ENCODE measurements around the gene WDR82. TPM values are rescaled to one million over a fixed set of nuclear protein-coding genes. Genes with fewer than 3 reads are reported as not detected.

WDR82 gene
- total RNA-seq, 4 donors from 2014 or later: 46.7 to 57.6 (median 52.5) TPM

DNA sequence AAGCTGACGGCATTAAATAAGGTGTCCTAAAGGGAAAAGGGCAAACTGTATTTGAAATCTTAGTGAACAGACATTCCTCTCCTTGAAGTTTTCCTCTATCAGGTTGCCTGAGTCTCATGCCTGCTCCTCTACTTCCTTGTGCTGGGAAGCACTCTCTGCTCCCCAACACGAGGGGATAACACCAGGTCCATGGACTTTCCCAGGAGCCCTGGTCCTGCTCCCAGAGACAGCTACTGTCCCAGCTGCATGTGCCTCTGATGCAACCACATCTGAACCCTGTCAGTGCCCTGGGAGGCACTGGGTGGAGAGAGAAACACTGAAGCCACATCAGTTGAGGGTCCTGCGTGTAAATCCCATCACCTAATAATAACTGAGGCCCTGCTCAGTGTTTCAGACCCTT is 60.4 kb downstream of the WDR82 start:
- TF ChIP-seq POLR2AphosphoS5 (IDR thresholded peaks at IDR 0.05) (no peak), POLR2A (IDR thresholded peaks at IDR 0.05) (no peak), CTCF (IDR thresholded peaks at IDR 0.05) (no peak), EP300 (IDR thresholded peaks at IDR 0.05) (no peak)
- peaks cover 51% of the 10 kb centered on the region for H3K4me1 ChIP-seq
- WGBS: 68% methylated on average over 3 of the region's 3 CpGs

DNA sequence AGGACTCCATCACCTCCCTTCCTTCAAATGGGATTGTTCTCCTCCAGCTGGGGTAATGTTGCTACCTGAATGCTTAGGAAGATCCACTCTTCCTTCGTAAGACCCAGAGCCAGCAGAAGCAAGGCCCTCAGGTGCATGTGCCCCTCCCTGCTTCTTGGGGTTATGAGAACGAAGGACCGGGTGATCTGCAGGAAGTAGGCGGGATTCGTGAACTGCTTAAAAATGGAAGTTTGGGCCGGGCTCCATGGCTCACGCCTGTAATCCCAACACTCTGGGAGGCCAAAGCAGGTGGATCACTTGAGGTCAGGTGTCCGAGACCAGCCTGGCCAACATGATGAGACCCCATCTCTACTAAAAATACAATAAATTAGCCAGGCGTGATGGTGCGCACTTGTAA is 61.0 kb downstream of the WDR82 start:
- no peak for TF ChIP-seq POLR2AphosphoS5 (IDR thresholded peaks at IDR 0.05)
- TF ChIP-seq POLR2A (IDR thresholded peaks at IDR 0.05): no peak
- TF ChIP-seq CTCF (IDR thresholded peaks at IDR 0.05): no peak
- TF ChIP-seq EP300 (IDR thresholded peaks at IDR 0.05): no peak
- 57% methylated on average over 9 of the region's 10 CpGs for WGBS
- DNase-seq (ENCODE audit: low spot score in 2 of 2): peak in 1 of 2 donors; percentile 62
- H3K27me3 ChIP-seq: no peaks in the 10 kb centered on the region
- peaks cover 33% of the 10 kb centered on the region for H3K36me3 ChIP-seq
- no peaks in the 10 kb centered on the region for H3K9me3 ChIP-seq
- H3K4me3 ChIP-seq: no peak overlapping the region
- peak overlapping the region; percentile 83 for H3K27ac ChIP-seq
- peaks cover 51% of the 10 kb centered on the region for H3K4me1 ChIP-seq

More for the DNA sequence above, 60.4 kb downstream of the WDR82 start:
- no peak for DNase-seq (ENCODE audit: low spot score in 2 of 2)
- no peaks in the 10 kb centered on the region for H3K9me3 ChIP-seq
- no peak overlapping the region for H3K4me3 ChIP-seq
- peaks cover 27% of the 10 kb centered on the region for H3K36me3 ChIP-seq
- H3K27ac ChIP-seq: peak overlapping the region; percentile 83
- H3K27me3 ChIP-seq: no peaks in the 10 kb centered on the region

- Histone ChIP-seq H3K27ac (peak overlapping the region; percentile 83), H3K36me3 (peaks cover 39% of the 10 kb centered on the region), H3K4me3 (no peak overlapping the region), H3K9me3 (no peaks in the 10 kb centered on the region), H3K27me3 (no peaks in the 10 kb centered on the region), H3K4me1 (peaks cover 51% of the 10 kb centered on the region)
- DNase-seq (ENCODE audit: low spot score in 2 of 2): peak in 1 of 2 donors; percentile 86
- TF ChIP-seq EP300 (IDR thresholded peaks at IDR 0.05): no peak
- no peak for TF ChIP-seq CTCF (IDR thresholded peaks at IDR 0.05)
- no peak for TF ChIP-seq POLR2A (IDR thresholded peaks at IDR 0.05)
- peak; percentile 41 to 56 (median 55) for TF ChIP-seq POLR2AphosphoS5 (IDR thresholded peaks at IDR 0.05)
- 32% methylated on average over 13 of the region's 13 CpGs for WGBS
Measured at GRCh38 chr3:52216585-52217408, 61.7 kb downstream of the WDR82 start.

GRCh38 chr3:52215351-52215750 is 63.1 kb downstream of the WDR82 start:
- no peaks in the 10 kb centered on the region for H3K9me3 ChIP-seq
- TF ChIP-seq EP300 (IDR thresholded peaks at IDR 0.05) (no peak), POLR2AphosphoS5 (IDR thresholded peaks at IDR 0.05) (no peak), POLR2A (IDR thresholded peaks at IDR 0.05) (no peak), CTCF (IDR thresholded peaks at IDR 0.05) (no peak)
- WGBS: 96% methylated on average over 7 of the region's 7 CpGs
- H3K27me3 ChIP-seq: no peaks in the 10 kb centered on the region
- peaks cover 45% of the 10 kb centered on the region for H3K4me1 ChIP-seq
- H3K27ac ChIP-seq: no peak overlapping the region
- DNase-seq (ENCODE audit: low spot score in 2 of 2): peak in 1 of 2 donors; percentile 52
- H3K36me3 ChIP-seq: peaks cover 53% of the 10 kb centered on the region
- H3K4me3 ChIP-seq: no peak overlapping the region

GRCh38 chr3:52213901-52214300 is 64.5 kb downstream of the WDR82 start:
- no peaks in the 10 kb centered on the region for H3K27me3 ChIP-seq
- no peak overlapping the region for H3K27ac ChIP-seq
- no peak for DNase-seq (ENCODE audit: low spot score in 2 of 2)
- TF ChIP-seq POLR2AphosphoS5 (IDR thresholded peaks at IDR 0.05) (no peak), CTCF (IDR thresholded peaks at IDR 0.05) (no peak), POLR2A (IDR thresholded peaks at IDR 0.05) (no peak), EP300 (IDR thresholded peaks at IDR 0.05) (no peak)
- no peaks in the 10 kb centered on the region for H3K9me3 ChIP-seq
- H3K36me3 ChIP-seq: peaks cover 68% of the 10 kb centered on the region
- H3K4me1 ChIP-seq: peaks cover 33% of the 10 kb centered on the region
- no peak overlapping the region for H3K4me3 ChIP-seq
